OCI-LY3 (cell line): ENCODE data around the gene CYP4F2.

Experiments used
- EZH2phosphoT487 ChIP-seq: fragments of 200-600 bp; shearing (Covaris generic); IDR thresholded peaks from 2 replicates; pipeline ENCODE4 v1.6.1; 2018; ENCODE audit warnings: antibody characterized with exemption, mixed run types, low read depth
- TF ChIP-seq, protein P1 (sequence below): fragments of 200-600, 300-600 bp; sonication (generic); IDR thresholded peaks from 2 replicates; pipeline ENCODE4 v1.5.1; 2014; ENCODE audit warnings: antibody characterized with exemption, low read length, low read depth

DNA sequence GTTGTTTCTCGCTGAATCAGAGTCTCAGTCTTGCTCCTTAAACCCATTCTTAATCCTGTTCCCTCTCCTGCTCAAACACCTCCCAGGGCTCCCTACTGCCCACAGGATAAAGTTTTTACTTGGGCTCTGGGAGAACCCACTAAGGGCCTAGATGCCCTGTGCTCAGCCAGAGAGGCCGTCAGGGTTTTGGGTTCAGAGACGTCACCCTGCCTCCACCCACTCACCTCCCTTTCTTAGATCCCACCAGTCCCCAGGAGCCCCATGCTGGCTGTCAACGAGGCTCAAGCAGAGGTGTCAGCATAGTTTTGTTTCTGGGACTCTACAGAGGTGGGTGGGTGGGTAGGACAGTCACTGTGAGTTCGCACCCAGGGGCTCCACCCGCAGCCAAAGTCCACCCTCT, 15.5 kb upstream of the CYP4F2 start:
- TF ChIP-seq, protein P1, sequence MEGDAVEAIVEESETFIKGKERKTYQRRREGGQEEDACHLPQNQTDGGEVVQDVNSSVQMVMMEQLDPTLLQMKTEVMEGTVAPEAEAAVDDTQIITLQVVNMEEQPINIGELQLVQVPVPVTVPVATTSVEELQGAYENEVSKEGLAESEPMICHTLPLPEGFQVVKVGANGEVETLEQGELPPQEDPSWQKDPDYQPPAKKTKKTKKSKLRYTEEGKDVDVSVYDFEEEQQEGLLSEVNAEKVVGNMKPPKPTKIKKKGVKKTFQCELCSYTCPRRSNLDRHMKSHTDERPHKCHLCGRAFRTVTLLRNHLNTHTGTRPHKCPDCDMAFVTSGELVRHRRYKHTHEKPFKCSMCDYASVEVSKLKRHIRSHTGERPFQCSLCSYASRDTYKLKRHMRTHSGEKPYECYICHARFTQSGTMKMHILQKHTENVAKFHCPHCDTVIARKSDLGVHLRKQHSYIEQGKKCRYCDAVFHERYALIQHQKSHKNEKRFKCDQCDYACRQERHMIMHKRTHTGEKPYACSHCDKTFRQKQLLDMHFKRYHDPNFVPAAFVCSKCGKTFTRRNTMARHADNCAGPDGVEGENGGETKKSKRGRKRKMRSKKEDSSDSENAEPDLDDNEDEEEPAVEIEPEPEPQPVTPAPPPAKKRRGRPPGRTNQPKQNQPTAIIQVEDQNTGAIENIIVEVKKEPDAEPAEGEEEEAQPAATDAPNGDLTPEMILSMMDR, result no peak
- no peak for TF ChIP-seq EZH2phosphoT487
